Esophagus squamous epithelium (tissue), 5 donors: ENCODE measurements around the gene ANKUB1. TPM values are rescaled to one million over a fixed set of nuclear protein-coding genes. Genes with fewer than 3 reads are reported as not detected.

Source experiments
- DNase-seq: peaks from one replicate; lab custom pipeline; 2025; lab: John Stamatoyannopoulos, UW
- H3K27ac ChIP-seq, 4 donors: fragments of 200-600 bp; sonication (generic); one replicate each; pipeline ENCODE4 v1.5.1; 2016 to 2019; ENCODE audit warnings: mild to moderate bottlenecking in 1 of 4
- H3K27me3 ChIP-seq, 4 donors: fragments of 200-600 bp; sonication (generic); 1 replicate in 3 of 4; 2 replicates in 1 of 4; pipeline versions ENCODE4 v1.5.1 to v1.6.0; 2017 to 2021; ENCODE audit warnings: antibody characterized with exemption in 1 of 4
- H3K36me3 ChIP-seq, 3 donors: fragments of 200-600 bp; sonication (generic); one replicate each; pipeline ENCODE4 v1.5.1; 2016 to 2019
- H3K4me1 ChIP-seq, 3 donors: fragments of 200-600 bp; sonication (generic); one replicate each; pipeline ENCODE4 v1.5.1; 2017 to 2019
- H3K4me3 ChIP-seq, 4 donors: fragments of 200-600 bp; sonication (generic); 1 replicate in 3 of 4; 2 replicates in 1 of 4; pipeline ENCODE4 v1.5.1; 2016 to 2019; ENCODE audit warnings: mild to moderate bottlenecking in 2 of 4, moderate library complexity in 1 of 4
- H3K9me3 ChIP-seq, 3 donors: fragments of 200-600 bp; sonication (generic); one replicate each; pipeline ENCODE4 v1.5.1; 2016 to 2019
- CTCF ChIP-seq, 6 experiments: fragments of 450-650 bp in 4 of 6; fragments of 200-600 bp in 2 of 6; sonication (generic) in 2 of 6; IDR thresholded peaks; one replicate each; pipeline ENCODE4 v1.5.1; 2016 to 2019; ENCODE audit warnings: antibody characterized with exemption in 6 of 6, mild to moderate bottlenecking in 4 of 6, moderate library complexity in 4 of 6
- POLR2A ChIP-seq, 4 donors: fragments of 450-650 bp; IDR thresholded peaks; one replicate each; pipeline ENCODE4 v1.6.1; 2017; ENCODE audit warnings: antibody characterized with exemption in 4 of 4, mild to moderate bottlenecking in 4 of 4, moderate library complexity in 3 of 4
- WGBS, 2 donors: methylation state at CpG; one replicate each; pipeline ENCODE4 v1.1.5; 2018; 5-methylcytosine and 5-hydroxymethylcytosine counted together
- intact Hi-C: fragments of 100-400 bp; cut with DNase I; formaldehyde crosslinking; loops from one replicate; pipeline ENCODE4 v1.15.0; 2022
- total RNA-seq, 4 donors: library from RNA; depleted of rRNA; stranded (reverse); fragments of >200 nt; gene quantifications; one replicate each; pipeline ENCODE4 v1.1.0, GENCODE V29; 2016
- donor health status: DM: yes; HTN: yes; CAD: no.

ANKUB1 gene
- total RNA-seq, 4 donors from 2014 or later = not detected

GRCh38 chr3:149801639-149802038, 9.3 kb upstream of the ANKUB1 start:
- intact Hi-C loops = no loop called here
- Histone ChIP-seq H3K36me3 (no peaks in the 10 kb centered on the region), H3K4me3 (no peak overlapping the region), H3K4me1 (no peaks in the 10 kb centered on the region), H3K27ac (no peak overlapping the region), H3K9me3 (no peaks in the 10 kb centered on the region), H3K27me3 (no peaks in the 10 kb centered on the region)
- no peak for DNase-seq
- TF ChIP-seq POLR2A (IDR thresholded peaks at IDR 0.05) = no peak
- TF ChIP-seq CTCF (IDR thresholded peaks at IDR 0.05) = no peak
- WGBS, 2 donors = 58 to 62% methylated on average over 5 of the region's 5 CpGs

- TF ChIP-seq CTCF (IDR thresholded peaks at IDR 0.05) (no peak), POLR2A (IDR thresholded peaks at IDR 0.05) (no peak)
- H3K36me3 ChIP-seq = no peaks in the 10 kb centered on the region
- H3K27me3 ChIP-seq = no peaks in the 10 kb centered on the region
- WGBS, 2 donors = 46 to 67% methylated on average over 1 of the region's 1 CpG
- DNase-seq = no peak
- intact Hi-C loops = no loop called here
- no peaks in the 10 kb centered on the region for H3K4me1 ChIP-seq
- no peak overlapping the region for H3K27ac ChIP-seq
- H3K9me3 ChIP-seq = no peaks in the 10 kb centered on the region
- no peak overlapping the region for H3K4me3 ChIP-seq
Measured at GRCh38 chr3:149801195-149801594, 8.8 kb upstream of the ANKUB1 start.

DNA sequence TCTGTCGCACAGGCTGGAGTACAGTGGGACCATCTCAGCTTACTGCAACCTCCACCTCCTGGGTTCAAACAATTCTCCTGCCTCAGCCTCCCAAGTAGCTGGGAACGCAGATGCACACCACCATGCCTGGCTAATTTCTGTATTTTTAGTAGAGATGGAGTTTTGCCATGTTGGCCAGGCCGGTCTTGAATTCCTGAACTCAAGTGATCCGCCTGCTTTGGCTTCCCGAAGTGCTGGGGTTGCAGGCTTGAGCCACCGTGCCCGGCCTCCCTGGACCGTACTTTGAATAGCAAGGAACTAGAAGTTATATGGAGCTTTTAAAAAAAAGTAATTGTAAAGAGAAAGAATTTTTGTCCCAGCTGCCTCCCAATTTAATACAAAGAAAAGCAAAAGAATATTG, 8.3 kb upstream of the ANKUB1 start:
- TF ChIP-seq CTCF (IDR thresholded peaks at IDR 0.05) (no peak), POLR2A (IDR thresholded peaks at IDR 0.05) (no peak)
- 86 to 88% methylated on average over 7 to 8 of the region's 8 CpGs for WGBS, 2 donors
- no peak for DNase-seq
- Histone ChIP-seq H3K4me1 (no peaks in the 10 kb centered on the region), H3K4me3 (no peak overlapping the region), H3K27ac (no peak overlapping the region), H3K9me3 (no peaks in the 10 kb centered on the region), H3K27me3 (no peaks in the 10 kb centered on the region), H3K36me3 (no peaks in the 10 kb centered on the region)
- intact Hi-C loops = no loop called here

DNA sequence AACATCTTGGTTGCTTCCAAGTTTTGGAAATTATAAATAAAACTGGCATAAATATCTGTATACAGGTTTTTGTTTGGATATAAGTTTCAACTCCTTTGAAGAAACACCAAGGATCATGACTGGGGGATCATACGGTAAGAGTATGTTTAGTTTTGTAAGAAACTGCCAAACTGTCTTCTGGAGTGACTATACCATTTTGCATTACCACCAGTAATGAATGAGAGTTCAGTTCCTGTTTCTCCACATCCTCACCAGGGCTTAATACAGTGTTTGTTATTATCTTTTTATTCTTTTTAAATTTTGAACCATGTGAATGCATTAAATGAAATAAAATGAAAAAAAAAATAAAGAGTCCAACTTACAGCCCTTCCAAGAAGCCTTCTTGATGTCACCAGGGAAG, 3.7 kb upstream of the ANKUB1 start:
- H3K27ac ChIP-seq = no peak overlapping the region
- no peaks in the 10 kb centered on the region for H3K36me3 ChIP-seq
- no peaks in the 10 kb centered on the region for H3K27me3 ChIP-seq
- no peak for DNase-seq
- no peak overlapping the region for H3K4me3 ChIP-seq
- intact Hi-C loops = no loop called here
- no peaks in the 10 kb centered on the region for H3K4me1 ChIP-seq
- H3K9me3 ChIP-seq = no peaks in the 10 kb centered on the region
- 74 to 79% methylated on average over 1 of the region's 1 CpG for WGBS, 2 donors
- TF ChIP-seq CTCF (IDR thresholded peaks at IDR 0.05) = no peak
- no peak for TF ChIP-seq POLR2A (IDR thresholded peaks at IDR 0.05)

- no peak overlapping the region for H3K27ac ChIP-seq
- H3K27me3 ChIP-seq = no peaks in the 10 kb centered on the region
- TF ChIP-seq POLR2A (IDR thresholded peaks at IDR 0.05) (no peak), CTCF (IDR thresholded peaks at IDR 0.05) (no peak)
- WGBS, 2 donors = 67 to 73% methylated on average over 3 of the region's 3 CpGs
- DNase-seq = no peak
- intact Hi-C loops = no loop called here
- no peaks in the 10 kb centered on the region for H3K36me3 ChIP-seq
- H3K4me3 ChIP-seq = no peak overlapping the region
- H3K4me1 ChIP-seq = no peaks in the 10 kb centered on the region
- H3K9me3 ChIP-seq = no peaks in the 10 kb centered on the region
Measured at GRCh38 chr3:149790698-149791097, 1.7 kb downstream of the ANKUB1 start.
